Glutamatergic neuron (in vitro differentiated cells): ENCODE measurements around the gene PPP1R2B. TPM values are rescaled to one million over a fixed set of nuclear protein-coding genes. Genes with fewer than 3 reads are reported as not detected.

Experiments
- DNase-seq: peaks from one replicate; pipeline ENCODE4 v3.0.0; 2022
- H3K27ac Mint-ChIP-seq: one replicate; pipeline ENCODE4 v1.8.0; 2020; ENCODE audit warnings: mild to moderate bottlenecking, mixed read lengths, inconsistent platforms; ENCODE audit not compliant: unreplicated experiment
- H3K27me3 Mint-ChIP-seq: one replicate; pipeline ENCODE4 v1.8.0; 2020; ENCODE audit warnings: mild to moderate bottlenecking, moderate library complexity, mixed read lengths, inconsistent platforms; ENCODE audit not compliant: unreplicated experiment
- H3K36me3 Mint-ChIP-seq: one replicate; pipeline ENCODE4 v1.8.0; 2020; ENCODE audit warnings: mild to moderate bottlenecking, mixed read lengths, inconsistent platforms; ENCODE audit not compliant: unreplicated experiment
- H3K4me1 Mint-ChIP-seq: one replicate; pipeline ENCODE4 v1.8.0; 2020; ENCODE audit warnings: mild to moderate bottlenecking, low read depth, mixed read lengths, inconsistent platforms; ENCODE audit not compliant: unreplicated experiment
- H3K4me3 Mint-ChIP-seq: one replicate; pipeline ENCODE4 v1.8.0; 2020; ENCODE audit warnings: mild to moderate bottlenecking, mixed read lengths, inconsistent platforms; ENCODE audit not compliant: unreplicated experiment
- H3K9me3 Mint-ChIP-seq: one replicate; pipeline ENCODE4 v1.8.0; 2020; ENCODE audit warnings: mild to moderate bottlenecking, moderate library complexity, mixed read lengths, inconsistent platforms; ENCODE audit not compliant: unreplicated experiment
- total RNA-seq: library from RNA; stranded (reverse); fragmentation: NEBNext Ultra II Directional; extraction: Animal tissue kit (Norgen Biotek cat#: 25700); gene quantifications from one replicate; pipeline ENCODE4 v1.2.1, GENCODE V29; 2021; ENCODE audit not compliant: unreplicated experiment
- TF ChIP-seq, protein P1 (sequence below): fragments of 200-600 bp; sonication (generic); IDR thresholded peaks from one replicate; pipeline ENCODE4 v1.5.0; 2021; ENCODE audit not compliant: partially characterized antibody, unreplicated experiment

PPP1R2B gene
- total RNA-seq, 1 donor from 2014 or later: not detected

DNA sequence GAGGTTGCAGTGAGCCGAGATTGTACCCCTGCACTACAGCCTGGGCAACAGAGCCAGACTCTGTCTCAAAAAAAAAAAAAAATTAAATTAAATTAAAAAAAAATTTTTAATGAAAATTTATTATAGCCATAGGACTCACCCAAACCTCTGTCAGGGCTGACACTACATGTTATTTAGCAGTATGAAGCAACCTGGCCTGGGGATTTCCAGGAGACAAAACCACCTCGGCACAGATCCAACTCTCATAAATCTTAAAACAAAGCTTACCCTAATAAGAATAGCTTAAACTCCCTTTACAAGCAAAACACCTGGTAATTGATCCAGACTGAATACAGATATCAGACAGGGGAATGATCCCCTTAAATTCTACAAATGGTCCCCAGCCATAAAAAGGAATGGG is 38.4 kb downstream of the PPP1R2B start:
- H3K9me3 Mint-ChIP-seq: no peaks in the 10 kb centered on the region
- DNase-seq: no peak
- H3K27ac Mint-ChIP-seq: no peak overlapping the region
- H3K4me3 Mint-ChIP-seq: no peak overlapping the region
- peaks cover 4% of the 10 kb centered on the region for H3K27me3 Mint-ChIP-seq
- no peaks in the 10 kb centered on the region for H3K4me1 Mint-ChIP-seq
- TF ChIP-seq, protein P1, sequence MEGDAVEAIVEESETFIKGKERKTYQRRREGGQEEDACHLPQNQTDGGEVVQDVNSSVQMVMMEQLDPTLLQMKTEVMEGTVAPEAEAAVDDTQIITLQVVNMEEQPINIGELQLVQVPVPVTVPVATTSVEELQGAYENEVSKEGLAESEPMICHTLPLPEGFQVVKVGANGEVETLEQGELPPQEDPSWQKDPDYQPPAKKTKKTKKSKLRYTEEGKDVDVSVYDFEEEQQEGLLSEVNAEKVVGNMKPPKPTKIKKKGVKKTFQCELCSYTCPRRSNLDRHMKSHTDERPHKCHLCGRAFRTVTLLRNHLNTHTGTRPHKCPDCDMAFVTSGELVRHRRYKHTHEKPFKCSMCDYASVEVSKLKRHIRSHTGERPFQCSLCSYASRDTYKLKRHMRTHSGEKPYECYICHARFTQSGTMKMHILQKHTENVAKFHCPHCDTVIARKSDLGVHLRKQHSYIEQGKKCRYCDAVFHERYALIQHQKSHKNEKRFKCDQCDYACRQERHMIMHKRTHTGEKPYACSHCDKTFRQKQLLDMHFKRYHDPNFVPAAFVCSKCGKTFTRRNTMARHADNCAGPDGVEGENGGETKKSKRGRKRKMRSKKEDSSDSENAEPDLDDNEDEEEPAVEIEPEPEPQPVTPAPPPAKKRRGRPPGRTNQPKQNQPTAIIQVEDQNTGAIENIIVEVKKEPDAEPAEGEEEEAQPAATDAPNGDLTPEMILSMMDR: no peak
- no peaks in the 10 kb centered on the region for H3K36me3 Mint-ChIP-seq

DNA sequence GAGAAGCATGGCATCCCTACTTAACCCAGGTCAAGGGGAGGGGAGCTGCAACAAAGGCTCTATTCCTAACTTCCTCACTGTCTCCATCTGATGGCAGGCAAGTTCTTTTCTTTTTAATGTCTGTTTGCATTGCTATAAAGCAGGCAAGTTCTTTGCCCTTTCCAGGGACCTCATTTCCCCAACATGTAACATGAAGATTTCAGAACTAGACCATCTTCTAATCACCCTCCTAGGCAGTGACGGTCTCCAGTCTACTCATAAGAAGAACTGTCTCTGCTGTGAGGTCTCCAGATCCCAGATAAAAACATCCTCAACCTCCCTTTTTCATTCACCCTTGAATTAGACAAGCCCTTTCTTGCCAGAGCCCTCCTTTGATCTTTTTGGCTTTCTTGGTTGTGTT is 42.1 kb downstream of the PPP1R2B start:
- H3K36me3 Mint-ChIP-seq: no peaks in the 10 kb centered on the region
- DNase-seq: no peak
- H3K27me3 Mint-ChIP-seq: peaks cover 2% of the 10 kb centered on the region
- H3K27ac Mint-ChIP-seq: no peak overlapping the region
- no peaks in the 10 kb centered on the region for H3K9me3 Mint-ChIP-seq
- TF ChIP-seq, protein P1: no peak
- no peaks in the 10 kb centered on the region for H3K4me1 Mint-ChIP-seq
- H3K4me3 Mint-ChIP-seq: no peak overlapping the region

DNA sequence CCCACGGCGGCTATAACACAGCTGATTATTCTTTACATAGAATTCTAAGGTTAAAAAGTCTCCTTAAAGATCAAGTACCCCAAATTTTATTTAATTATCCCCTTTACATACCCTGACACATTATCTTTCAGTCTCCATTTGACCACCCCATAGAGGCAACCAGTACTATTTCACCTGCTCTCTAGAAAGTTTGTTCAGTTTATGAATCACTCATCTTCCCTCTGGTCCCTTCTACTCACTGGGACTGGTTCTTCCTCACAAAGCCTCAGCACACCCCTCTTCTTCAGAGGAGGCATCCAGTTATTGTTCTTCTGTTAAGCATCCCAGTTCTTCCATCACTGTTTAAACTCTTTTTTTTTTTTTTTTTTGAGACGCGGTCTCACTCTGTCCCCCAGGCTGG is 42.8 kb downstream of the PPP1R2B start:
- no peak for DNase-seq
- Mint-ChIP-seq H3K4me3 (no peak overlapping the region), H3K27ac (no peak overlapping the region), H3K27me3 (peaks cover 2% of the 10 kb centered on the region), H3K9me3 (no peaks in the 10 kb centered on the region), H3K4me1 (no peaks in the 10 kb centered on the region), H3K36me3 (no peaks in the 10 kb centered on the region)
- TF ChIP-seq, protein P1: no peak

DNA sequence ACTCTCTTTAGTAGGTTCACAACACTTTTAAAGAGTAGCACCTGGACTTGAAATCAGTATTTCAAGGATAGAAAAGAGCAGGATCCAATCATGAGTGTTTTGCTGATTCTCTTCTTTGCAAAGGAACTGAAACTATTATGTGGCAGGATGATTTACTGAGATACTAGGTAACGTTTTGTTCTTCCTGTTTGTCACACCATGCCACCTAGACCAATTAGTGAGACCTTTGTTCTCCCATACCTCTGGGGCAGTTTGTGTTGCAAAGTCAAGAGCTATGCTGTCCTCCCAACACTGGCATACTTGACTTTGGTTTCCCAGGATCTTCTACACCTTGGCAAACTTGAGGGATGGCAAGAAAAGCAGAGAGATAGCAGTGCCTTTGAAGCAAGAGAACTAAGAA is 43.4 kb downstream of the PPP1R2B start:
- no peak overlapping the region for H3K27ac Mint-ChIP-seq
- H3K27me3 Mint-ChIP-seq: peaks cover 2% of the 10 kb centered on the region
- H3K36me3 Mint-ChIP-seq: no peaks in the 10 kb centered on the region
- no peak for DNase-seq
- H3K9me3 Mint-ChIP-seq: no peaks in the 10 kb centered on the region
- no peaks in the 10 kb centered on the region for H3K4me1 Mint-ChIP-seq
- TF ChIP-seq, protein P1: no peak
- no peak overlapping the region for H3K4me3 Mint-ChIP-seq

DNA sequence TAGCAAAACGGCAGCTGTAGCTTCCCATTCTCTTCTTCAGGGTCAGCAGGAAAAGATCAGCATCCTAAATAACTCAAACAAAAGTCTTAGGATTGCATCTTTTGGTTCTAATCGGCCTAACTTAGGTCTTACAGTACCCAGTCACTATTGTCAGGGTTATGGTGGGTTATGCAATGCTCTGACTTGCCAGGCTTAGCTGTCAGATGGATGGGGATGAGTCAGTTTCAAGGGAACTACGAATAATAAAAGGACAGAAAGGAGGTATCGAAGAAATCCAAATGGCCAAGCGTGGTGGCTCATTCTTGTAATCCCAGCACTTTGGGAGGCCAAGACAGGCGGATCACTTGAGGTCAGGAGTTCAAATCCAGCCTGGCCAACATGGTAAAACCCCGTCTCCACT is 46.5 kb downstream of the PPP1R2B start:
- H3K4me1 Mint-ChIP-seq: no peaks in the 10 kb centered on the region
- no peaks in the 10 kb centered on the region for H3K36me3 Mint-ChIP-seq
- H3K9me3 Mint-ChIP-seq: no peaks in the 10 kb centered on the region
- H3K4me3 Mint-ChIP-seq: no peak overlapping the region
- H3K27ac Mint-ChIP-seq: no peak overlapping the region
- no peak for DNase-seq
- TF ChIP-seq, protein P1: no peak
- no peaks in the 10 kb centered on the region for H3K27me3 Mint-ChIP-seq

Other genes starting within 250 kb of the PPP1R2B start
- gene TIMD4, start 112.9 kb downstream of the PPP1R2B start, total RNA-seq: not detected
- not detected for gene HAVCR1, start 208.8 kb downstream of the PPP1R2B start, total RNA-seq